Kidney epithelial cell (primary cell): Measurements from ENCODE around the gene OR5K1. TPM values are rescaled to one million over a fixed set of nuclear protein-coding genes. Genes with fewer than 3 reads are reported as not detected.

Experiments
- DNase-seq: peaks from one replicate; pipeline ENCODE4 v3.0.0-alpha.2; 2010; ENCODE audit warnings: low read depth
- H3K27me3 ChIP-seq: 2 replicates; pipeline ENCODE4 v1.6.0; 2011; ENCODE audit warnings: low read length; ENCODE audit not compliant: control insufficient read depth, insufficient read depth
- H3K36me3 ChIP-seq: 2 replicates; pipeline ENCODE4 v1.5.1; 2011; ENCODE audit warnings: low read length; ENCODE audit not compliant: control insufficient read depth, insufficient read depth
- H3K4me3 ChIP-seq: 2 replicates; pipeline ENCODE4 v1.5.1; 2011; ENCODE audit warnings: low read depth, mild to moderate bottlenecking, control low read depth, low read length
- total RNA-seq: library from RNA; depleted of rRNA; stranded (reverse); fragments of >200 nt; gene quantifications from 2 replicates; pipeline ENCODE4 v1.2.3, GENCODE V29; 2015
- TF ChIP-seq, protein P1 (sequence below): IDR thresholded peaks from 2 replicates; pipeline ENCODE4 v1.5.1; 2011; ENCODE audit warnings: mild to moderate bottlenecking, moderate library complexity, low read length, control low read depth, inconsistent platforms; ENCODE audit not compliant: insufficient read depth, poor library complexity, severe bottlenecking

Gene OR5K1
- total RNA-seq, 1 donor from 2014 or later, result not detected

GRCh38 chr3:98482717-98483482 is 19.9 kb downstream of the OR5K1 start:
- no peak for DNase-seq
- no peaks in the 10 kb centered on the region for H3K36me3 ChIP-seq
- H3K4me3 ChIP-seq, result no peak overlapping the region
- TF ChIP-seq, protein P1, sequence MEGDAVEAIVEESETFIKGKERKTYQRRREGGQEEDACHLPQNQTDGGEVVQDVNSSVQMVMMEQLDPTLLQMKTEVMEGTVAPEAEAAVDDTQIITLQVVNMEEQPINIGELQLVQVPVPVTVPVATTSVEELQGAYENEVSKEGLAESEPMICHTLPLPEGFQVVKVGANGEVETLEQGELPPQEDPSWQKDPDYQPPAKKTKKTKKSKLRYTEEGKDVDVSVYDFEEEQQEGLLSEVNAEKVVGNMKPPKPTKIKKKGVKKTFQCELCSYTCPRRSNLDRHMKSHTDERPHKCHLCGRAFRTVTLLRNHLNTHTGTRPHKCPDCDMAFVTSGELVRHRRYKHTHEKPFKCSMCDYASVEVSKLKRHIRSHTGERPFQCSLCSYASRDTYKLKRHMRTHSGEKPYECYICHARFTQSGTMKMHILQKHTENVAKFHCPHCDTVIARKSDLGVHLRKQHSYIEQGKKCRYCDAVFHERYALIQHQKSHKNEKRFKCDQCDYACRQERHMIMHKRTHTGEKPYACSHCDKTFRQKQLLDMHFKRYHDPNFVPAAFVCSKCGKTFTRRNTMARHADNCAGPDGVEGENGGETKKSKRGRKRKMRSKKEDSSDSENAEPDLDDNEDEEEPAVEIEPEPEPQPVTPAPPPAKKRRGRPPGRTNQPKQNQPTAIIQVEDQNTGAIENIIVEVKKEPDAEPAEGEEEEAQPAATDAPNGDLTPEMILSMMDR, result no peak
- H3K27me3 ChIP-seq, result no peaks in the 10 kb centered on the region

DNA sequence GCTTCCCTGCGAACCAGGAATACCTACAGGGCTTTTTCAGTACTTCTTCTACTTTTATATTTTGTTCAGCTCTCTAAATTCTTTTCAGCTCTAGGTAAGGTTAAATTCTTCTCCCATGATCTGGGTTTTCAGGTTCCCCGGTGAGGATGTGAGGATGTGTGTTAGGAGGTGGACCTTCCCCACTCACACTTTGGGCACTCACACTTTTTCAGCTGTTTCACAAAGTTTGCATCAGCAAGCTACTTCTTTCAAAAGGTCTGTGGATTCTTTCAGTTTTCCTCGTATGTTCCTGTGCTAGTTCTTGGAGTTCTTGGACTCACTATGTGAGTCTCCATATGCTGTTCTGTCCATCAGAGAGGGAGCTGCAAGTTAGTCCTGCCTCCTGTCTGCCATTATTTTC is 20.6 kb downstream of the OR5K1 start:
- Histone ChIP-seq H3K4me3 (no peak overlapping the region), H3K27me3 (no peaks in the 10 kb centered on the region), H3K36me3 (no peaks in the 10 kb centered on the region)
- DNase-seq, result no peak
- TF ChIP-seq, protein P1, result no peak

GRCh38 chr3:98497381-98497780 is 34.4 kb downstream of the OR5K1 start, which contains the start of gene OR5K2:
Gene OR5K2 (plus strand): TSS chr3:98497681. CDS start chr3:98497681, 0 bp downstream.
- no peaks in the 10 kb centered on the region for H3K27me3 ChIP-seq
- H3K4me3 ChIP-seq, result no peak within 1 kb of the TSS
- TF ChIP-seq, protein P1, result no peak
- DNase-seq, result no peak
- H3K36me3 ChIP-seq, result no peaks in the 10 kb centered on the region

DNA sequence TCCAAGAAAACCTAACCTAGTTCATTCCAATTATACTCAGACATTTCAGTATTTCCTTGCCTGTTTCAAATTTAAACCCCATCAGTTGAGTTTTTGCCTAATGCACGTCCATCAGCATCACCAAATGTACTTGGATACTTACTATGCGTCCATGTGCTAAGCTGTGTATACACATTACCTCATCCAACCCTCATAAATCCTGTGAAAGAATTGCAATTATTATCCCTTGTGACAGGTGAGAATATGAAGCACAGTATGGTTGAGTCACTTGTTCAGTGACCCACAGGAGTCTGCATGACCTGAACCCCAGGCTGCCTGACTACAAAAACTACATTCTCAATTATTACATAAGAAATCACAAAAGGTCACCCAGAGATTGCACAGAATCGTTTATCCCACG is 37.0 kb downstream of the OR5K1 start:
- no peak for DNase-seq
- TF ChIP-seq, protein P1, result no peak
- Histone ChIP-seq H3K36me3 (no peaks in the 10 kb centered on the region), H3K27me3 (no peaks in the 10 kb centered on the region), H3K4me3 (no peak overlapping the region)

GRCh38 chr3:98501270-98501669 is 38.3 kb downstream of the OR5K1 start:
- Histone ChIP-seq H3K36me3 (no peaks in the 10 kb centered on the region), H3K4me3 (no peak overlapping the region), H3K27me3 (no peaks in the 10 kb centered on the region)
- TF ChIP-seq, protein P1, result no peak
- no peak for DNase-seq

GRCh38 chr3:98501863-98502576 is 39.0 kb downstream of the OR5K1 start:
- Histone ChIP-seq H3K4me3 (no peak overlapping the region), H3K36me3 (no peaks in the 10 kb centered on the region), H3K27me3 (no peaks in the 10 kb centered on the region)
- no peak for DNase-seq
- TF ChIP-seq, protein P1, result no peak
